NT2/D1 (cell line): ENCODE data around the gene PLCB4.

ENCODE experiments used
- DNase-seq: peaks from one replicate; pipeline ENCODE4 v3.0.0-alpha.2; 2011; ENCODE audit warnings: low read depth, low spot score
- H3K27me3 ChIP-seq: 2 replicates; pipeline ENCODE4 v1.6.0; 2011; ENCODE audit warnings: mild to moderate bottlenecking; ENCODE audit not compliant: insufficient read length, insufficient read depth
- H3K36me3 ChIP-seq: 2 replicates; pipeline ENCODE4 v1.6.1; 2011; ENCODE audit warnings: mild to moderate bottlenecking, low read length, mixed read lengths; ENCODE audit not compliant: insufficient read depth, insufficient read length
- H3K4me1 ChIP-seq: 2 replicates; pipeline ENCODE4 v1.5.1; 2011; ENCODE audit not compliant: insufficient read depth, insufficient read length
- H3K4me3 ChIP-seq: 2 replicates; pipeline ENCODE4 v1.5.1; 2011; ENCODE audit warnings: low read depth; ENCODE audit not compliant: insufficient read length
- H3K9ac ChIP-seq: 2 replicates; pipeline ENCODE4 v1.6.0; 2011; ENCODE audit warnings: low read depth; ENCODE audit not compliant: insufficient read length
- H3K9me3 ChIP-seq: 2 replicates; pipeline ENCODE4 v1.5.1; 2011; ENCODE audit warnings: mild to moderate bottlenecking, low read length; ENCODE audit not compliant: insufficient read depth
- SUZ12 ChIP-seq: IDR thresholded peaks from 2 replicates; pipeline ENCODE4 v1.6.1; 2011; ENCODE audit not compliant: insufficient read length, insufficient read depth; ENCODE audit errors: extremely low read depth
- YY1 ChIP-seq: IDR thresholded peaks from 2 replicates; pipeline ENCODE4 v1.6.1; 2011; ENCODE audit not compliant: insufficient read length, insufficient read depth
- ZNF274 ChIP-seq: IDR thresholded peaks from 2 replicates; pipeline ENCODE4 v1.6.1; 2011; ENCODE audit warnings: mild to moderate bottlenecking, low read depth, low read length

PLCB4 gene

DNA sequence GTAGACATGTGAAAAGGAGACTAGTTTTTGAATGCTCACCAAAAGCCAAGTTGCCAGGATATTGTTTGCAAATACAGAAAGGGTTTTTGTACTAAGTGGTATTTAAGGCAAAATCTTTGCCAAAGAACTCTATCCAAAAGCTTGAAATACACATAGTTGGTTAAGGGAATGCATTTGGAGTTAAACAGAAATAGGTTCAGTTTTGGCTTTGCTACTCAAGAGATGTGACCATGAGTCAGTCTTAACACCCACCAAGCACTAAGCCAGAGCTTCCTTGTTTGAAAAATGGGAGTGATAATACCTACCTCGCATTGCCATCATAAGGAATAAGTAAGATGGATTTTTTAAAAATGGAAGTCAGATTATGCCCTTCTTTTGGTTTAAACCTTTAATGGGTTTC lies 253.8 kb downstream of the PLCB4 start:
- Histone ChIP-seq H3K9ac (no peak overlapping the region), H3K27me3 (no peaks in the 10 kb centered on the region), H3K4me1 (no peaks in the 10 kb centered on the region), H3K36me3 (no peaks in the 10 kb centered on the region), H3K4me3 (no peak overlapping the region), H3K9me3 (no peaks in the 10 kb centered on the region)
- TF ChIP-seq SUZ12 (no peak), ZNF274 (no peak), YY1 (no peak)
- no peak for DNase-seq

DNA sequence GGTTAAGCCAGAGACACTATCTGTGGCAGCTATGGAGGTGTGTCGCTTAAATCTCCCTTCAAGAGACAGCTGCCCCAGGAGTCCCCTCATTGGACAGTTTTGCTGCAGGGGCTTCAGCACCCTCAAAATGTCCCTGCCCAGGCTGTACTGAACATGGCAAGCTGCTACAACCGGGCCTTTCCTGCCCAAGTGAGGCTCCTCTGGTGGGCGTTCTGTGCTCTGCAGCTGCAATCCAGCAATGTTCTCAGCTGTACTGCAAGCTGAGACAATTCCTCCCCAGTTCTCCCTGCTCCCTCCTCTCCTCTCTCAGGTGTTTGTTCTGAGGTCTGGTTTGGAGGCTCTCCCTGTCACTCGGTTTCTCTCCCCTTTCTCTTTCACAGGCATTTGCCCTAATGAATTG lies 254.7 kb downstream of the PLCB4 start:
- Histone ChIP-seq H3K27me3 (no peaks in the 10 kb centered on the region), H3K9ac (no peak overlapping the region), H3K36me3 (no peaks in the 10 kb centered on the region), H3K4me1 (no peaks in the 10 kb centered on the region), H3K4me3 (no peak overlapping the region), H3K9me3 (no peaks in the 10 kb centered on the region)
- TF ChIP-seq SUZ12 (no peak), ZNF274 (no peak), YY1 (no peak)
- DNase-seq = no peak

DNA sequence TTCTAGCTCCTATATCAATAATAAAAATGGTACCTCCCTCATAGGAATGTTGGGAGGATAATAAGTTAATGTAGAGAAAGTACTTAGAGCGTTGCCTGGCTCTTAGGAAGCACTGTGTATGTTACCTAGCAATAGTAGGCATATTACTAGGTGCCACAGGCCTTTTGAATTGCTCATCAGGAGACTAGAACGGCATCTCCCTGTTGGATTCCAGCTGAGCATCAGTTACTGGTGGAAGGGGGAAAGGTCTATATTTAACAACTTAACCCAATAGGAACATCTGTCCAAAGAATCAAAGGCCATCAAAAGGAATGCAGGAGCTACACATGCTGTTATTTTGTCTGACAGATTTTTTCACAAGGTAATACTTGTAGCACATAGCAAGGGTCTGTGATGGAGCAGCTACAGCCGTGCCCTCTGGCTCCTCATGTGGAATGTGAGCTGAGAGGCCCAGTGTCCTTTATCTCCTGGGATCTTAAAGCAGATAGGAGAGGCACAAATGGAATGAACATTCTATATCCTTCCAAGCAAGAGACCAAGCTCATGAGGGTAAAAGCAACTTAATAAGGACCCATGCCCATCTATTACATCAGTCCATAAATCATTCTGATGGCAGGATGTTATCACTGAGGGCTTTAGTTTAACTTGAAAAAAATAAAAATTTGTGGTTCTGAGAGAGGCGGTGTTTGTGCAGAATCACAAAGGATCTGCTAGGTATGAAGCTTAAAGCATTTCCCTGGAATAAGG lies 260.6 kb downstream of the PLCB4 start:
- Histone ChIP-seq H3K4me3 (no peak overlapping the region), H3K27me3 (no peaks in the 10 kb centered on the region), H3K36me3 (no peaks in the 10 kb centered on the region), H3K9me3 (no peaks in the 10 kb centered on the region), H3K4me1 (no peaks in the 10 kb centered on the region), H3K9ac (no peak overlapping the region)
- no peak for TF ChIP-seq ZNF274
- no peak for TF ChIP-seq SUZ12
- no peak for TF ChIP-seq YY1
- no peak for DNase-seq

DNA sequence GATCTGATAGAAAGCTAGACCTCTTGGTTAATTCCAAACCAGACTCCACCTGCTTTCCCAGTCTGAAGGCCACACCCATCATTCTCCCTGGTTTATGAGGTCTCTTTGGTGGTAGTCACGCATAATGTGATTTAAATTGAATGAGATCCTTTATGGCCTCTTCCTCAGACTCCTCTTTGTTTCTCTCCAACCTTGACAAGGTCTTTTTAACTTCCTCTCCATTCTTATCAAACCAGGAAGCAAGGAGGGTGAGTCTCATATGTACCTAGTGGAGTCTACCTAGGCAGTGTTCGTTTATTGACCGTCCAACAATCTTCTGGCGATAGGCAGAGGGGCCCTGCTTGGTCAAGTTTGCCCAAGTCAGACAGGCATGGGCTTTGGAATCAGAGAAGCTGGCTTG lies 261.3 kb downstream of the PLCB4 start:
- H3K4me1 ChIP-seq = no peaks in the 10 kb centered on the region
- no peak overlapping the region for H3K4me3 ChIP-seq
- no peak overlapping the region for H3K9ac ChIP-seq
- no peaks in the 10 kb centered on the region for H3K9me3 ChIP-seq
- H3K36me3 ChIP-seq = no peaks in the 10 kb centered on the region
- no peak for DNase-seq
- no peaks in the 10 kb centered on the region for H3K27me3 ChIP-seq
- TF ChIP-seq SUZ12 = no peak
- TF ChIP-seq ZNF274 = no peak
- TF ChIP-seq YY1 = no peak

DNA sequence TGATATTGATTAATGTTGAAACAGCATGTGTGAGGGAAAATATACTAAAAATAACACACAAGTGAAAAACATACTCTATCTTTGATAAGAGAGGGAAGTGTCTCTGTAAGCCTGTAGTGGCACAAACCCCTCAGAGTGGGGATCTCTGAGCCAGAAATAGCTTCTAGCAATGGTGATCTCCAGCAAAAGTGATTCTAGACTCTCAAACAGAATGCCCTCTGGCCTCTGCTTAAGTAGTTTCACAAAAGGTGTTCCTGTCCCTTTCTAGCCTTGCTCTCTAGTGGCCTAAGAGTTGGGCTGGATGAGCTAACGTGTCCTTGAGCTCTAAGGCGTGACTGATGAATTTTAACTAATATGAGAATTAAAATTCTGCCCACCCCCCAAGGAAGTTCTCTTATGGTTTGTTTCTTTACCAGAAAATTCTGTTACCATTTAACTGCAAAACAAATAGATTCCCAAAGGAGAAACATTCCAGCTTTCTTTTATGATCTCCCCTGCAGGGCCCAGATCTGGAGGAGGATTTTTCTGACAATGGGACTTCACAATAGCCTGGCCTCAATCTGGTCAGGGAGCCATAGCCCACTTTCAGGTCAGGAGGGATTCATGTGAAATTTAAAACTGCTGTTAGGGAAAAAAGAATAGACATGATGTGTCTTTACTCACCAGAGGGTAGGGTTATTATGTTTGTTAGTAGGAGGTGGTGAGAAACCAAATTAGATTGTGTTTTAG lies 263.0 kb downstream of the PLCB4 start:
- TF ChIP-seq ZNF274 = no peak
- no peak for TF ChIP-seq SUZ12
- TF ChIP-seq YY1 = no peak
- Histone ChIP-seq H3K27me3 (no peaks in the 10 kb centered on the region), H3K9ac (no peak overlapping the region), H3K4me3 (no peak overlapping the region), H3K9me3 (no peaks in the 10 kb centered on the region), H3K36me3 (no peaks in the 10 kb centered on the region), H3K4me1 (no peaks in the 10 kb centered on the region)
- no peak for DNase-seq

DNA sequence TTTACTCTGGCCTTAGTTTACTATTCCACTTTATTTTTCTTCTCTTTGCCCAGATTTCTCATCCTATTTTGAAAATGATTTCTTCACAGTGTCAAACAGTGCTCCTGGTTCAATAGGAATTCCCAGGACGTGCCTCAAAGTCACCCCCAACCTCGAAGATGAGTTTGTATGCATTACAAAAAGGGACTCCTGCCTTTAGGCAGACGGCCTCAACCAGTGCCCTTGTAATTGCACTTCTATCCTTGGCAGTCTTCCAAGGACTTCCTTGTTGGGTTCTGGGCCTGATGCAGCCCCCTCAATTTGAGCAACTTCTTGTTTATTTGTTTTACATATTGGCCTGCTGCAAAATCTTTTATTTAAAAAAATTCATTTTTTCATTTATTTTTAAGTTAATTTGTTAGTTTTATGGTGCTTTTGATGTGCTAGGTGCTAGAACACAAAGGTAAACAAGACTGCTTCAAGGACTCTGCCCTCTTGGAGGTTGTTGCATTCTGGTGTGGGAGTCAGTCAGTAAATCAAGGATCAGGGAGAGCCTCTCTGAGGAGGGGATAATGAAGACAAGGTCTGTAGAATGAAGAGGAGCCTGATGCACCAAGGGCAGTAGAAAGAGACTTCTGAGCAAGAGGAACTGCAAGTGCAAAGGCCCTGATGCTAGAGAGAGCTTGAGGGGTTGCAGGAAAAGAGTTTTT lies 264.0 kb downstream of the PLCB4 start:
- Histone ChIP-seq H3K9me3 (no peaks in the 10 kb centered on the region), H3K36me3 (no peaks in the 10 kb centered on the region), H3K4me1 (no peaks in the 10 kb centered on the region), H3K27me3 (no peaks in the 10 kb centered on the region), H3K9ac (no peak overlapping the region), H3K4me3 (no peak overlapping the region)
- TF ChIP-seq YY1 (no peak), SUZ12 (no peak), ZNF274 (no peak)
- DNase-seq = no peak

DNA sequence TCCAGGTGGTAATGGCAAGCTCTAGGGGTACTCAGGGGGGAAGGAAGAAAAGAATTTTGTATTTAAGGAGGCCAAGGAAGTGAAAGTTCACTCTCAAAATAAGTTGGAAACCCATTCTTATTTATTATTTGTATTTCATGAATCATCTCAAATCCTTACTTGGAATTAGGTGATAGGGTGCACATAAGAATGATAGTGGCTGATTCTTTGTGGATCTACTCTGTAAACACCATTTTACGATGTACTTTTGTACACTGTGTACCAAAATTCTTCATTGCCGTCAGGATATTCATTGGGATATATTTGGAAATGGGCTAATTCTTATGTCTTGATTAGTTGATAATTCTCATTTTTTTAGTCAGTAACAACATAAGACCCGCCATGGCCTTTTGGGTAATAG lies 266.0 kb downstream of the PLCB4 start:
- TF ChIP-seq SUZ12 = no peak
- TF ChIP-seq YY1 = no peak
- TF ChIP-seq ZNF274 = no peak
- Histone ChIP-seq H3K4me1 (no peaks in the 10 kb centered on the region), H3K36me3 (no peaks in the 10 kb centered on the region), H3K9ac (no peak overlapping the region), H3K9me3 (no peaks in the 10 kb centered on the region), H3K27me3 (no peaks in the 10 kb centered on the region), H3K4me3 (no peak overlapping the region)
- DNase-seq = no peak
